Kidney epithelial cell (primary cell): ENCODE data around the gene NPDC1. TPM values are rescaled to one million over a fixed set of nuclear protein-coding genes. Genes with fewer than 3 reads are reported as not detected.

Experiments used
- DNase-seq: peaks from one replicate; pipeline ENCODE4 v3.0.0-alpha.2; 2010; ENCODE audit warnings: low read depth
- H3K27me3 ChIP-seq: 2 replicates; pipeline ENCODE4 v1.6.0; 2011; ENCODE audit warnings: low read length; ENCODE audit not compliant: control insufficient read depth, insufficient read depth
- H3K36me3 ChIP-seq: 2 replicates; pipeline ENCODE4 v1.5.1; 2011; ENCODE audit warnings: low read length; ENCODE audit not compliant: control insufficient read depth, insufficient read depth
- H3K4me3 ChIP-seq: 2 replicates; pipeline ENCODE4 v1.5.1; 2011; ENCODE audit warnings: low read depth, mild to moderate bottlenecking, control low read depth, low read length
- CTCF ChIP-seq: IDR thresholded peaks from 2 replicates; pipeline ENCODE4 v1.5.1; 2011; ENCODE audit warnings: mild to moderate bottlenecking, moderate library complexity, low read length, control low read depth, inconsistent platforms; ENCODE audit not compliant: insufficient read depth, poor library complexity, severe bottlenecking
- total RNA-seq: library from RNA; depleted of rRNA; stranded (reverse); fragments of >200 nt; gene quantifications from 2 replicates; pipeline ENCODE4 v1.2.3, GENCODE V29; 2015

NPDC1 gene
- total RNA-seq, 1 donor from 2014 or later: 58.3 TPM

- Histone ChIP-seq H3K36me3 (peaks cover 4% of the 10 kb centered on the region), H3K4me3 (no peak overlapping the region), H3K27me3 (peaks cover 6% of the 10 kb centered on the region)
- DNase-seq: no peak
- no peak for TF ChIP-seq CTCF
Observed at GRCh38 chr9:137080260-137081122, 34.5 kb upstream of the NPDC1 start.

DNA sequence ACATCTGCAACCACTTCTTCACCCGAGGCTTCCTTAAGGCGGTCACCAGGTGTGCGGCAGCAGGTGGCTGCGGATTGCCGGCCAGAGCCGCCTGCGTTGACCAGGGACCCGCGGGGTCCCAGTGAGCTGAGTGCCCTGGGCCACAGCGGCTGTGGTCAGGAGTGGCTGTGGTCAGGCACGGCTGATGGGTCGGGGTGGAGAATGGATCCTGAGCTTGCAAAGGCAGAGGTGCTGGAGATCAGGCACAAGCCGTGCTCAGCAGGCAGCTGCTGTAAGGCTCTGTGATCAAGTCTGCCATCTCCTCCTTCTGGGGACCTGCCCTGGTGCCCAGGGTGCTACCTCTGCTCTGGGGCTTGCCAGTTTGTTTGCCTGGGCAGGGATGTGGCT is 33.4 kb upstream of the NPDC1 start:
- peaks cover 4% of the 10 kb centered on the region for H3K36me3 ChIP-seq
- no peak overlapping the region for H3K4me3 ChIP-seq
- no peak for DNase-seq
- peaks cover 6% of the 10 kb centered on the region for H3K27me3 ChIP-seq
- no peak for TF ChIP-seq CTCF

DNA sequence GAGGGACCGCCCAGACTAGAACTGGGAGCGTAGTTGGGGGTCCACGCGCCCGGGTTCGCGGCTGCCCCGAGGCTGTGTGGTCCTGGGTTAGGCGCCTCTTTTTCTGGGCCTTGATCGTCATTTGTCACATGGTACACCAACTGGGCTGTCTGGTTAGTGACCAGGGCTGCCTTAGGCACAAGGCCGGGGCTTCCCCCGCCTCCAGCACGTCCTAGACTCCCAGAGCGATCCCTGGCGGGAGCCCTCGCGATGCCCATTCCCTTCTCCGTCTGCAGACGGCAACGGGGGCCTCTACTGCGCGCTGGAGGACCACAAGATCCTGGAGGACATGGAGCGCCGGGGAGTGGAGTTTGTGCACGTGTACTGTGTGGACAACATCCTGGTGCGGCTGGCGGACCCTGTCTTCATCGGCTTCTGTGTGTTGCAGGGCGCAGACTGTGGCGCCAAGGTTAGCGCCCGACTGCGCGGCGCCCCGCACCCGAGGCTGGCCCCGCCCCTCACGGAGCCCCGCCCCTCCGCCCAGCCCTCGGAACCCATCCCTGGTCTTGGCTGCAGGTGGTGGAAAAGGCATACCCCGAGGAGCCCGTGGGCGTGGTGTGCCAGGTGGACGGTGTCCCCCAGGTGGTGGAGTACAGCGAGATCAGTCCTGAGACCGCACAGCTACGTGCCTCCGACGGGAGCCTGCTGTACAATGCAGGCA is 32.9 kb upstream of the NPDC1 start:
- TF ChIP-seq CTCF: no peak
- Histone ChIP-seq H3K27me3 (peaks cover 6% of the 10 kb centered on the region), H3K4me3 (peak overlapping the region; percentile 68)

GRCh38 chr9:137077758-137078693 is 32.0 kb upstream of the NPDC1 start:
- peaks cover 6% of the 10 kb centered on the region for H3K27me3 ChIP-seq
- H3K36me3 ChIP-seq: peaks cover 4% of the 10 kb centered on the region
- H3K4me3 ChIP-seq: peak overlapping the region; percentile 68
- no peak for TF ChIP-seq CTCF
- DNase-seq: no peak

More for the DNA sequence above, 32.9 kb upstream of the NPDC1 start:
- H3K36me3 ChIP-seq: peaks cover 4% of the 10 kb centered on the region
- DNase-seq: no peak

- Histone ChIP-seq H3K4me3 (peak within 1 kb of the TSS; percentile 68), H3K27me3 (peaks cover 6% of the 10 kb centered on the region), H3K36me3 (peaks cover 4% of the 10 kb centered on the region)
- no peak for DNase-seq
- no peak for TF ChIP-seq CTCF
Observed at GRCh38 chr9:137077010-137077747, 31.2 kb upstream of the NPDC1 start, which contains the start of gene UAP1L1. Gene UAP1L1 (plus strand): TSS chr9:137077517. CDS start chr9:137077533, 16 bp downstream.
